ENCODE results near the gene PRAMEF14. TPM values are rescaled to one million over a fixed set of nuclear protein-coding genes. Genes with fewer than 3 reads are reported as not detected.

Gene PRAMEF14
- total RNA-seq, 2 donors from 2014 or later, result not detected

Other genes starting within 250 kb of the PRAMEF14 start
- not detected for gene HNRNPCL2, start 230.3 kb downstream of the PRAMEF14 start, total RNA-seq
- not detected for gene PRAMEF26, start 191.1 kb downstream of the PRAMEF14 start, total RNA-seq
- not detected for gene HNRNPCL4, start 181.5 kb downstream of the PRAMEF14 start, total RNA-seq
- gene PRAMEF9, start 175.3 kb downstream of the PRAMEF14 start, total RNA-seq, result not detected
- gene PRAMEF13, start 145.7 kb downstream of the PRAMEF14 start, total RNA-seq, result not detected
- not detected for gene PRAMEF18, start 121.0 kb downstream of the PRAMEF14 start, total RNA-seq
- gene PRAMEF5, start 92.9 kb downstream of the PRAMEF14 start, total RNA-seq, result not detected
- not detected for gene PRAMEF8, start 62.0 kb downstream of the PRAMEF14 start, total RNA-seq
- not detected for gene PRAMEF33, start 43.6 kb downstream of the PRAMEF14 start, total RNA-seq
- gene PRAMEF15, start 31.6 kb downstream of the PRAMEF14 start, total RNA-seq, result not detected
- not detected for gene PRAMEF19, start 24.8 kb upstream of the PRAMEF14 start, total RNA-seq
- not detected for gene PRAMEF17, start 42.5 kb upstream of the PRAMEF14 start, total RNA-seq
- not detected for gene PRAMEF20, start 63.3 kb upstream of the PRAMEF14 start, total RNA-seq
- gene LRRC38, start 166.9 kb upstream of the PRAMEF14 start, total RNA-seq, result not detected
- 1 to 10 TPM; 7.5 to 9.9 TPM for gene PDPN, start 236.7 kb upstream of the PRAMEF14 start, total RNA-seq

Measured in body of pancreas (tissue), 2 donors.